ACHN (cell line): ENCODE data around the gene LDHA.
A peak's percentile ranks its signal among the peaks of the same experiment; 100 is the strongest.

Source experiments
- DNase-seq: peaks from one replicate; pipeline ENCODE4 v3.0.0-alpha.2; 2015
- in situ Hi-C: cut with HindIII; loops from 2 replicates; pipeline ENCODE4 v1.10.0; 2017; ENCODE audit warnings: low sequenced_read_pairs, low pct_ligation_motif_present, low pct_unique_long_range_greater_than_20kb

The LDHA gene

GRCh38 chr11:18394275-18394927 is at the start of gene LDHA:
Gene LDHA (plus strand): TSS chr11:18394563. CDS start chr11:18396843, 2,280 bp downstream.
- in situ Hi-C loops = no loop called here
- DNase-seq = peak; percentile 96

- DNase-seq = no peak
Observed at GRCh38 chr11:18347471-18348125, 46.8 kb upstream of the LDHA start.

GRCh38 chr11:18352581-18352980 is 41.8 kb upstream of the LDHA start:
- in situ Hi-C loops = no loop called here
- no peak for DNase-seq

More at GRCh38 chr11:18347471-18348125, 46.8 kb upstream of the LDHA start:
- in situ Hi-C loops = no loop called here

GRCh38 chr11:18358646-18359045 is 35.7 kb upstream of the LDHA start:
- in situ Hi-C loops = no loop called here
- DNase-seq = no peak

GRCh38 chr11:18361154-18361553 is 33.2 kb upstream of the LDHA start:
- no peak for DNase-seq
- in situ Hi-C loops = no loop called here

- in situ Hi-C loops = no loop called here
- DNase-seq = no peak
Observed at GRCh38 chr11:18364495-18365073, 29.8 kb upstream of the LDHA start.

GRCh38 chr11:18365741-18366140 is 28.6 kb upstream of the LDHA start:
- no peak for DNase-seq
- in situ Hi-C loops = no loop called here

- DNase-seq = no peak
- in situ Hi-C loops = no loop called here
Observed at GRCh38 chr11:18366286-18366685, 28.1 kb upstream of the LDHA start.

GRCh38 chr11:18367431-18367830 is 26.9 kb upstream of the LDHA start:
- in situ Hi-C loops = no loop called here
- DNase-seq = no peak

GRCh38 chr11:18368221-18368620 is 26.1 kb upstream of the LDHA start:
- in situ Hi-C loops = no loop called here
- no peak for DNase-seq

GRCh38 chr11:18369398-18369797 is 25.0 kb upstream of the LDHA start:
- DNase-seq = no peak
- in situ Hi-C loops = no loop called here

GRCh38 chr11:18371279-18371678 is 23.1 kb upstream of the LDHA start:
- in situ Hi-C loops = no loop called here
- DNase-seq = no peak

GRCh38 chr11:18372201-18372600 is 22.2 kb upstream of the LDHA start:
- in situ Hi-C loops = no loop called here

GRCh38 chr11:18374956-18375355 is 19.4 kb upstream of the LDHA start:
- in situ Hi-C loops = no loop called here
- DNase-seq = no peak

More at GRCh38 chr11:18372201-18372600, 22.2 kb upstream of the LDHA start:
- no peak for DNase-seq

GRCh38 chr11:18375941-18376340 is 18.4 kb upstream of the LDHA start:
- no peak for DNase-seq
- in situ Hi-C loops = no loop called here

- in situ Hi-C loops = no loop called here
Observed at GRCh38 chr11:18379201-18379600, 15.2 kb upstream of the LDHA start.

GRCh38 chr11:18383388-18384156 is 10.8 kb upstream of the LDHA start:
- DNase-seq = peak; percentile 97
- in situ Hi-C loops = no loop called here

More at GRCh38 chr11:18379201-18379600, 15.2 kb upstream of the LDHA start:
- no peak for DNase-seq

GRCh38 chr11:18384157-18384641 is 10.2 kb upstream of the LDHA start:
- peak; percentile 84 for DNase-seq

GRCh38 chr11:18390088-18390487 is 4.3 kb upstream of the LDHA start:
- DNase-seq = no peak
- in situ Hi-C loops = no loop called here

More at GRCh38 chr11:18384157-18384641, 10.2 kb upstream of the LDHA start:
- in situ Hi-C loops = no loop called here
